GM20431 (cell line): Measurements from ENCODE around the gene AGPS.

Experiments
- in situ Hi-C: fragments of 300-500 bp; cut with MseI, MboI; formaldehyde crosslinking; loops from one replicate; pipeline ENCODE4 v1.15.0; 2020; ENCODE audit warnings: low sequenced_read_pairs; ENCODE audit not compliant: unreplicated experiment

The AGPS gene

DNA sequence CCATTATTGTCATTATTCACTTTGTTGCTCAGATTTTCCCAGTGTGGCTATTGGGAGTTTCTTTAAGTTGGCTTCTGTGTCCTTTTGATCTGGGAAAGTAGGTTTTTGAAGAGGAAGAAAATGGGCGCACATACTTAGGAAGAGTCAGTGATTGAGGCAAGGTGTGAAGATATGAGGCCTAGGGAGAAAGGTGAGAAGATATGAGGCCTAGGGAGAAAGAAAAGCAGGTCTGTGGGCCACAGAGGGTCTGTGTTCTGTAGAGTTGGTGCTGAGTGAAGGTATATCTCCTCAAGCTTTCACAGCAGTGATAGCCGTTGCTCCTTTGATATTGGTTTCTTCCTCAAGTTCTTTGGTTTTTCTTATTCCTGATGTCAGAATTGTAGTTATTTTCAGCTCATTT is 126.2 kb downstream of the AGPS start:
- in situ Hi-C loops: no loop called here

DNA sequence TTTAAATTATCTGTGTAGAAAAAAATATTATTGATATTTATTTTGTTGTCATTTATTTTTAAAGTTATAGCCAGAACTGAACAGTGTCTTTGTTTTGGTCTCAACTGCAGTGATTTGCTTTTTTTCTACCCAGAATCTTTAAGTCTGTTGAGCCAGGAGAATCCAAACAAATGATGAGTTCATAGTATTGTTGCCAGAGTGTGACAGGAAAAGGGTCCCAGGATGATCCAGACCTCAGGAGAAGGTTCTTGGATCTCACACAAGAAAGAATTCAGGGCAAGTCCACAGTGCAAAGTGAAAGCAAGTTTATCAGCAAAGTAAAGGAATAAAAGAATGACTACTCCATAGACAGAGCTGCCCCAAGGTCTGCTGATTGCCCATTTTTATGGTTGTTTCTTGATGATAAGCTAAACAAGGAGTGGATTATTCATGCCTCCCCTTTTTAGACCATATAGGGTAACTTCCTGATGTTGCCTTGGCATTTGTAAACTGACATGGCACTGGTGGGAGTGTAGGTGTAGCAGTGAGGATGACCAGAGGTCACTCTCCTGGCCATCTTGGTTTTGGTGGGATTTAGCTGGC is 127.1 kb downstream of the AGPS start:
- in situ Hi-C loops: no loop called here

- in situ Hi-C loops: no loop called here
These were observed 127.8 kb downstream of the AGPS start for GRCh38 chr2:177520324-177520723.

- in situ Hi-C loops: no loop called here
These were observed 131.2 kb downstream of the AGPS start for GRCh38 chr2:177523781-177524180.

DNA sequence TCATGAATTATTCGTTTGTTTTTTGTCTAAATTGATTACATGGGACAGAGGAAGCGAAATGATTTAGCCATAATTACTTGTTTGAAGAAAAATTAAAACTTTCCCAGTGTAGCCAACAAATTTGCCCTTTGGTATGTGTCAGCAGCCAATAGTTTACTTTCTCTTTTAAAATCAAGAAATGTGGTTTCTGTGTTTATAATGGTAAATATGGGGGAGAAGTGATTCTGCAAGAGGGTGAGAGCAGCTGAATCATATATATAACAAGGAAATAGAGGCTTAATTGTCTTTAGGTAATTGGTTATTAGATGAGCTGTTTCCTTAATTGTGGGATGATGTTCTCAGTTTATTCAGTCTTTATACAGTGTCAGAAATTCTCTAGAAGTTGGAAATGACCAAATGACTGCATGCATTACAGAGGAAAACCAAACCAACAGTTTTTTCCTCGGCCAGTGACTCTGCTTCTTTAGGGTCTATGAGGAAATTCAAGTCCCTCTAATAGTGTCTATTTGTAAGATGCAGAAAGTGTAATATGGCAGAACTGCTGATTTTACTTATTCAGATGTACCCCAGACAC is 132.9 kb downstream of the AGPS start:
- in situ Hi-C loops: no loop called here

- in situ Hi-C loops: no loop called here
These were observed 135.9 kb downstream of the AGPS start for GRCh38 chr2:177528351-177528933.

GRCh38 chr2:177529166-177529565 is 136.6 kb downstream of the AGPS start:
- in situ Hi-C loops: no loop called here

GRCh38 chr2:177530561-177530960 is 138.0 kb downstream of the AGPS start:
- in situ Hi-C loops: no loop called here

DNA sequence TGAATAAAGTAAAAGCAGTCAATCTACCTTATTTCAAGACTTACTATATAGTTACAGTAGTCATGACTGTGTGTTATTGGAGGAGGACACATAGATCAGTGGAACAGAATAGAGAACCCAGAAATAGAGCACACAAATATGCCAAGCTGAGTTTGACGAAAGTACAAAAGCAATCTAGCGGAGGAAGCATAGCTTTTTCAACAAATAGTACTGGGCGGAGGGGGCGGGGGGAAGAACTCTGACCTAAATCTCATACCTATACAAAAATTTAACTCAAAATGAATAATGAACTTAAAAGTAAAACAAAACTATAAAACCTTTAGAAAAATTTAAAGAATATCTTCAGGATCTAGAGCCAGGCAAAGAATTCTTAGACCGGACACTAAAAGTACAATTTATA is 139.1 kb downstream of the AGPS start:
- in situ Hi-C loops: no loop called here

DNA sequence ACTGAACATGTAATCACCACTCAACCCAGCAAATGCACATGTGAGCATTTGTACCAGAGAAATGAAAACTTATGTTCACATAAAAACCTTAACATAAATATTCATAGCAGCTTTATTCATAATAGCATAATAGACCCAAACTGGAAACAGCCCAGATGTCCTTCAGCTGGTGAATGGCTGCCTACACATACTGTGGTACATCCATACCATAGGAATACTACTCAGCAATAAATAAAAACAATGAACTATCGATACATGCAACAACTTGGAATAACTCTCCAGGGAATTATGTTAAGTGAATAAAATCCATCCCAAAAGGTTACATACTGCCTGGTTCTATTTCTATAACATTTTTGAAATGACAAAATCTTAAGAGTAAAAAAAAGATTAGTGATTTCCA is 140.0 kb downstream of the AGPS start:
- in situ Hi-C loops: no loop called here

GRCh38 chr2:177533253-177533652 is 140.7 kb downstream of the AGPS start:
- in situ Hi-C loops: no loop called here

DNA sequence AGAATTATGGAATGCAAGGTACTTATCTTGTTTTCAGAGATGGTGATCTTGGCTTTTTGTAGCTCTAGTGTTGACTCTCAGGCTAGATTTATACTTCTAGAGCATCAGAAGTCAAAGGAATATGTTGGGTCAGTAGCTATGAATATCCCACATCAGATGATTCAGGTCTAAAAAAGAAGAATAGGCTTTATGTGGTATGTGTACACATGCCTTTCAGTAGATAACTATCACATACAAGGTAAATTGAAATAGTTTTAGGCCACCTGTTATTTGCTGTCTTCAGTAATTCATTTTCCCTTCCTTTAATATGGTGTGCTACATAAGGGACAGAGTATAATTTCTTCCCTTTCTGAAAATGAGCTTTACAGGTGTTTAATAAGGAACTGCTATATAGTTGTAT is 142.4 kb downstream of the AGPS start:
- in situ Hi-C loops: no loop called here

DNA sequence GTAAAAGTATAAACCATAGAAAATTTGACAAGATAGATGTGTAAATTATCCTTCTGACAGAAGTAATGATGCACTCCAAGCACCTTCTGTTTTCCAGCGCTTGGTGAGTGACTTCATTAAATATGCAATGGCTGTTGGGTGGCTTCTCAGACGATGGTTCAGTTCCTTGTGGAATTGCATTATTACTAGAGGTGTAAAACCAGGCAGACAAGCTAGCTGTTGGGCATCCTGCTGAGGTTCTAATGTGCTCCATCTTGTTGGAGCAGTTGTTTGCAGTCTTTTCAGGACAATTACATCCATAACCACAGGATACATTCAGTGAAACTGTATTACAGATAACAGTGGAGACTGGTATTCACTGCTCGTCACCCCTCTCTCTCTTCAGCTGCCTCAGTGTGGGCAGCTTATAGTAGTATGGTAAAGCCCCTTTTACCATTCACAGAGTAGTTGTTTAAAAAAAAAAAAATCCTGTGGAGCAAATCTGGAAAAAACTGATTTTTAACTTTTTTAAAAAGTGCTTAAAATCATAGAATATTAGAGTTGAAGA is 143.5 kb downstream of the AGPS start:
- in situ Hi-C loops: no loop called here

DNA sequence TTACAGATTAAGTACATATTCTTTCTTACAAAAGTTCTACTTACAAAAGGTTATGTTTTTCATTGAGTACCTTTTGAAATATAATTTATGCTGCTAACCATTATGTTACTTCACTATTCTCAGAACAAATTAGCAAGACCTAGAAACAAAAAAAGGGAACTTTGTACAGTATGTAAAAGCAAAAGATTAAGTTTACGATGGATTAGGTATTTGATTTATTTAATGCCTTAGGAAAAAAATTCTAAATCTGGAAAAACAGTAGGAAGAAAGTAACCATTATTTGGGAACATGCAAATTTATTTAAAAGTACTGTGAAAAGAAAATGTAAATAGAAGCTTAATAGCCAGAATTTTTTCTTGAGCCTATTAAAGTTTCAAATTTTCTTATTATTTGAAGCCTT is 144.6 kb downstream of the AGPS start:
- in situ Hi-C loops: no loop called here

- in situ Hi-C loops: no loop called here
These were observed 145.1 kb downstream of the AGPS start for GRCh38 chr2:177537636-177538035.

DNA sequence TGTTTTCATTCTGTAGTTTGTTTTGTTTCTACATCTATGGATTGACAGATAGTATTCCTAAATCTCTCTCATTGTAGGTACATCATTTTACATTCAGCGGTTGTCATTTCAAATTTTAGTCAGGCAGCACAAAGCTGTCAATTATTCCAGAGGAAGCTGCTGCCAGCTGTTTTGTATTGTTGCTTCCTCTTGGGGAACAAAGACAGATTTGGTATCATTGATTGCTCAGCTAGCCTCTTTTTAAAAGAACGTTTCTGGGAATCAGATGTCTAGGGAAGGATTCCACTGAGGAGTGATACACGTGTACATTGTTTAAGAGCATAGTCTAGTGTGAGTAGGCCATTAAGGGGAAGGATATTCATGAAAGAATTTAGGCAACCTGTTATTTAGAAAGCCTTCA is 145.8 kb downstream of the AGPS start:
- in situ Hi-C loops: no loop called here

DNA sequence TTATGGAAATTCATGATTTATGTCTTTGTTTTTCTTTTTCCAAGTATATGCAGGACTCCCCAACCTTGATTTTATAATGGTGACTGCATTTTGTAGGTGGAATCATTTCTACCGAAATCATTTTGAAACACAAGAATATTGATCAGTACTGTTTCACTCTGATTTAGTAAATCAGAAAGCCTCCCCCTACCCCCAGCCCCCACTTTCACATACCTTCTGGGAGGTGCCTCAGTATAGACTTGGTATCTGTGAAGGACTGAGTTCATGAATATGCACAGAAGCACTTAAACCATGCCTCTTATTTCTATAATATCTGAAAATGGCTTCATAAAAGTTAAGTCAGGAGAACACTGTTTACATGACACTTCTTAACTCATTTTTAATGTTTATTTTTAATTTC is 147.7 kb downstream of the AGPS start:
- in situ Hi-C loops: no loop called here

DNA sequence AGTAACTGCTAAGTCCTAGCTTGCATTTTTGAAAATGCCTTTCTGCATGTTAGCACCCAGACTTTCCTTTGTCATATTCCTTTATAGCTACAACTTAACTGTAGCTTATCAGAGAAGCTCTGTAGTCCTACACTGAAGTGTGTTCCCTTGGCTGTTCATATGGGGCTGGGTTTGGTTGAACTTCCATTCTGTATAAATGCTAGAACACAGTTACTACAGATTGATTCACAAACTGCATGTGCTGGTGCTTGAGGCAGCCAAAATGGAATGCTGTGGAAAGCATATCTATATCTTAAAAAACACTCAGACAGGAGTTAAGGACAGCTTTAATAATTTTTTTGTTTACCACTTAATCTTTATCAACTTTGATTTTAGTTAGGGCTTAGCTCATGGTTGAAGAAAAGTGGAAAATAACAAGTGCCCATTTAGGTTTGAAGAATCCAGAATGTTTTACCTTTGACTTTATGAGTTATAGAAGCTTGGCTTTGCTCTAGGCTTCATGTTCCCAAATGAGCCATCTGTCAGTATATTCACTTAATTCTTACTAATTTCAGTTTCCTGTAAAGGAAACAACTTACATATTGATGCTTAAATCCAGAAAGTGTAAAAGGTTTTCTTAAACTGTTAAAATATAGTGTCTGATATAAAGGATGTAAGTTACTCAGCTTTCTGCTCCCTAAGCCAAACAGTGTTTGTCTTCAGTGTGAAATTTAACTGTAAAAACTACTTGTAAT is 148.9 kb downstream of the AGPS start:
- in situ Hi-C loops: no loop called here

- in situ Hi-C loops: no loop called here
These were observed 149.8 kb downstream of the AGPS start for GRCh38 chr2:177542396-177542795.

GRCh38 chr2:177543007-177543760 is 150.6 kb downstream of the AGPS start:
- in situ Hi-C loops: no loop called here
